IPS-18a (cell line): ENCODE measurements around the gene MICAL1.

Experiments used
- H3K27ac ChIP-seq: one replicate; pipeline ENCODE4 v1.5.1; 2013; ENCODE audit warnings: low read length
- H3K27me3 ChIP-seq: one replicate; pipeline ENCODE4 v1.6.1; 2013; ENCODE audit warnings: mild to moderate bottlenecking, low read length; ENCODE audit not compliant: control insufficient read depth, insufficient read depth
- H3K36me3 ChIP-seq: one replicate; pipeline ENCODE4 v1.6.1; 2013; ENCODE audit warnings: low read depth, low read length; ENCODE audit not compliant: control insufficient read depth
- H3K4me1 ChIP-seq: one replicate; pipeline ENCODE4 v1.6.1; 2013; ENCODE audit warnings: low read depth, low read length; ENCODE audit not compliant: control insufficient read depth
- H3K4me3 ChIP-seq: one replicate; pipeline ENCODE4 v1.5.1; 2013; ENCODE audit warnings: low read length
- H3K9ac ChIP-seq: one replicate; pipeline ENCODE4 v1.6.1; 2013; ENCODE audit warnings: mild to moderate bottlenecking, low read length, moderate library complexity
- H3K9me3 ChIP-seq: one replicate; pipeline ENCODE4 v1.6.1; 2013; ENCODE audit warnings: low read depth, low read length; ENCODE audit not compliant: control insufficient read depth

MICAL1 gene

GRCh38 chr6:109441069-109441816, 14.3 kb downstream of the MICAL1 start:
- H3K36me3 ChIP-seq, result peaks cover 31% of the 10 kb centered on the region

DNA sequence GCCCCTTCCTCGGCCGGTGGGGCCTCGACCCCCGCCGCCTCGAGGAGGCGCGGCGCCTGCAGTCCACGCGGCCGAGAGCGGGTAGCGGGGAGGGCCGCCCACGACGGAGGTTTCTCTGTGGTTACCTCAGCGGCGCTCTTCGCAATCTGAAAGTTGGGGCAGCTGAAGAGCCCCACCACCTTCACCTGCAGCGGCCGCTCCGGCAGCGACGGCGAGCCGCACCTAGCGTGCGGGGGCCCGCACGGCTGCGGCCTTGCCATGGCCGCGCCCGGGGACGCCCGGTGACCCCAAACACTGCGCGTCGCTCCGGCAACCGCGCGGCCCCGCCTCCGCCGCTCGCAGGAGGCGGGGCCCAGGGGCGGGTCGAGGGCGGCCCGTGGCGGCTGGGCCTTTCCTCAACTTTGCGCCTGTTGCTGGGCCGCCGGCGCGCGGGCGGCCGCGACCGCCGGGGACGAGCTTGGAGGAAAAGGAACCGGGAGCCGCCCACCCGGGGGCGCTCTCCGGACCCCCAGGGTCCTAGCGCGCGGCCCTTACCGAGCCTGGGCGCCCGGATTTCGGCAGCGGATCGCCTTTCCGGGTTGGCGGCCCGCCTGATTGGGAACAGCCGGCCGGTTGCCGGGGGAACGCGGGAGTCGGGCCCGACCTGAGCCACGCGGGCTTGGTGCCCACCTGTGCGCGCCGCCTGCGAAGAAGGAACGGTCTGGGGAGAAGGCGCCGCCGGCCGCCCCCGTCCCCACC, 15.1 kb downstream of the MICAL1 start, which contains the start of the genes PPIL6 and SMPD2:
TSS of gene PPIL6 (minus strand) at position 298 of the 738 bp plus-strand sequence. CDS start at position 260, 38 bp downstream.
TSS of gene SMPD2 (plus strand) at position 394 of the 738 bp plus-strand sequence. CDS start 398 bp downstream, outside the sequence.
- Histone ChIP-seq H3K9me3 (no peaks in the 10 kb centered on the region), H3K27ac (no peak within 1 kb of the TSS), H3K9ac (peak within 1 kb of the TSS; percentile 80), H3K4me1 (peaks cover 4% of the 10 kb centered on the region), H3K27me3 (peaks cover 12% of the 10 kb centered on the region), H3K36me3 (peaks cover 27% of the 10 kb centered on the region), H3K4me3 (peak within 1 kb of the TSS; percentile 87)

More at GRCh38 chr6:109441069-109441816, 14.3 kb downstream of the MICAL1 start:
- peak overlapping the region; percentile 80 for H3K9ac ChIP-seq
- peak overlapping the region; percentile 87 for H3K4me3 ChIP-seq
- H3K27ac ChIP-seq, result no peak overlapping the region
- H3K9me3 ChIP-seq, result no peaks in the 10 kb centered on the region
- peaks cover 4% of the 10 kb centered on the region for H3K4me1 ChIP-seq
- peaks cover 12% of the 10 kb centered on the region for H3K27me3 ChIP-seq

DNA sequence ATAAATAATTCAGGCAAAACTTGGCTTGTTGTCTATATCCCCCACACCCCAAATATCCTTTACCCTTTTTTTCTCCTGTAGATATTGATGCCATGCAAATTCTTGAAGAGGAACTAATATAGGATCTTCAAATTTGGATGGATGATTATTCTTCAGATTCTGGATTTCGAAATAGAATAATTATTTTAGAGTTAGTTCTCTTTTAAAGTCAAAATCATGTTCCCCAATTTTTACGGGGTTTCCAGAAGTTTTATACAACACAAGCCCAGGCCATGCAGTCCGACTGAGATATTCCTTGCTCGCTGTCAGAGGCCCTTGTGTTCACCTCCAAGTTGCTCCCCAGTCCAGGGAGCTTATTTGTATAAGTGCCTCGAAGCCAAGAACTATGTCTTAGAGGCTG, 19.5 kb downstream of the MICAL1 start:
- Histone ChIP-seq H3K27me3 (peaks cover 12% of the 10 kb centered on the region), H3K4me3 (no peak overlapping the region), H3K9ac (no peak overlapping the region), H3K9me3 (no peaks in the 10 kb centered on the region), H3K36me3 (no peaks in the 10 kb centered on the region), H3K27ac (no peak overlapping the region), H3K4me1 (peaks cover 4% of the 10 kb centered on the region)

- Histone ChIP-seq H3K9ac (no peak overlapping the region), H3K4me1 (no peaks in the 10 kb centered on the region), H3K27ac (no peak overlapping the region), H3K4me3 (no peak overlapping the region), H3K36me3 (no peaks in the 10 kb centered on the region), H3K9me3 (no peaks in the 10 kb centered on the region), H3K27me3 (peaks cover 7% of the 10 kb centered on the region)
Measured at GRCh38 chr6:109434456-109434855, 21.1 kb downstream of the MICAL1 start.

DNA sequence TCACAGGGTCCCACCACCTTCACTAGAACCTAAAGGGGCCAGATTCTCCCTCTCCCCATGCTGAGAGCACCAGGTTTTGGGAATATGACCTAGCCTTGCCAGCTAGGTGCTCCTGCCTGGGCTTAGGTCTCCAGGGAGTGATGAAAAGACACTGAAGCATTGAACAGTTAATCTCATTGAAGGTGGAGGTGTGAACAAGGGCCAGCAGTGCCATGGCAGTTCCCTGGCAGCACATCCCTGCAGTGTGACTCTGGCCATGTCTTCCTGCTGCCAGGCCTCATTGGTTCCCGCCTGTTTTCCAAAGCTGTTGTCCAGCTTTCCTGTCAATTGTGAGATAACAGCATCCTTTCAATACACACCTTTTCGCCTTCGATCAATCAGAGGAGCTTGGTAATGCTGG, 26.1 kb downstream of the MICAL1 start:
- no peaks in the 10 kb centered on the region for H3K36me3 ChIP-seq
- H3K9ac ChIP-seq, result no peak overlapping the region
- H3K4me3 ChIP-seq, result no peak overlapping the region
- H3K4me1 ChIP-seq, result no peaks in the 10 kb centered on the region
- H3K27me3 ChIP-seq, result no peaks in the 10 kb centered on the region
- H3K9me3 ChIP-seq, result no peaks in the 10 kb centered on the region
- H3K27ac ChIP-seq, result no peak overlapping the region

DNA sequence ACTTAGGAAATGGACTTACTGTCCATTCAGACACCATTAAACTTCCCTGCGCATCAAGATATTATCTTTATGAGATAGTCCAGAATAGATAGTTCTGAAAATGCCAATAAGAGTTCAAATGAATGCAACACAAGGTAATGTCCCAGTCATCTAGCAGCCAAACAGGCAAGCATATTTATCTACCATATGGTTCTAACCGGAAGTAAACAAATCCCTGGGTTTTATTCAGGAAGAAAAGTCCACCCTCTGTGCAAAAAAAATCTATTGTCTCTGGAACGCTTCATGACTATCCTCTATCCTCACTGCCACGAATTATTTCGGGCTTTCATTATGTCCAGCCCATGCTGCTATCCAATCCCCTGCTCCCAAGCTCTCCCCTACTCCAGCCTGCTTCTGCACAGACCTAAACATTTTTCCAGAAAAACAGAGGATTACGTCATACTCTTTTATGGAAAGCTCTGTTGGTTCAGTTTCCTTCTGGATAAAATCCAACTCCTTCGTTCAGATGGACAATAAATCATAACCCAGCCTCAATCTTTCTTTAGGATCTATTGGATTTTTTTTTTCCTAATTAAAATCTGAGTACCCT, 26.6 kb downstream of the MICAL1 start:
- Histone ChIP-seq H3K9ac (no peak overlapping the region), H3K27ac (no peak overlapping the region), H3K4me1 (no peaks in the 10 kb centered on the region), H3K9me3 (no peaks in the 10 kb centered on the region), H3K27me3 (no peaks in the 10 kb centered on the region), H3K4me3 (no peak overlapping the region), H3K36me3 (no peaks in the 10 kb centered on the region)

DNA sequence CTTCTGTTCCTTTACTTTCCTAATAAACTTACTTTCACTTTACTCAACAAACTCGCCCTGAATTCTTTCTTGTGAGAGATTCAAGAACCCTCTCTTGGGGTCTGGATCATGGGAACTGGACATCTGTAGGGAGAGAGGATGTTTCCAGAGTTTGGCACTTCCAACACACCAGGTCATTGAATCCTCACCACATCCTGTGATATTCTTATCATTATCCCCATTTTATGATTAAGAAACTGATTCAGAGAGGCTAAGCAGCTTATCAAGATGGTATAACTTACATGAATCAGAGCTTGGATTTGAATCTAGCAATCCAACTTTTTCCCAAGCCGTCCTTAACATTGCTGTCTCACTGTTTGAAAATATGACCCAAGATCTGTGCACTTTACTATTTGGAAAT, 30.6 kb downstream of the MICAL1 start:
- no peak overlapping the region for H3K27ac ChIP-seq
- H3K27me3 ChIP-seq, result no peaks in the 10 kb centered on the region
- no peak overlapping the region for H3K9ac ChIP-seq
- H3K4me1 ChIP-seq, result no peaks in the 10 kb centered on the region
- no peaks in the 10 kb centered on the region for H3K9me3 ChIP-seq
- no peak overlapping the region for H3K4me3 ChIP-seq
- no peaks in the 10 kb centered on the region for H3K36me3 ChIP-seq

- no peaks in the 10 kb centered on the region for H3K27me3 ChIP-seq
- no peaks in the 10 kb centered on the region for H3K9me3 ChIP-seq
- H3K9ac ChIP-seq, result no peak overlapping the region
- H3K4me1 ChIP-seq, result no peaks in the 10 kb centered on the region
- no peak overlapping the region for H3K4me3 ChIP-seq
- H3K36me3 ChIP-seq, result no peaks in the 10 kb centered on the region
- H3K27ac ChIP-seq, result no peak overlapping the region
Measured at GRCh38 chr6:109421184-109421583, 34.4 kb downstream of the MICAL1 start.

DNA sequence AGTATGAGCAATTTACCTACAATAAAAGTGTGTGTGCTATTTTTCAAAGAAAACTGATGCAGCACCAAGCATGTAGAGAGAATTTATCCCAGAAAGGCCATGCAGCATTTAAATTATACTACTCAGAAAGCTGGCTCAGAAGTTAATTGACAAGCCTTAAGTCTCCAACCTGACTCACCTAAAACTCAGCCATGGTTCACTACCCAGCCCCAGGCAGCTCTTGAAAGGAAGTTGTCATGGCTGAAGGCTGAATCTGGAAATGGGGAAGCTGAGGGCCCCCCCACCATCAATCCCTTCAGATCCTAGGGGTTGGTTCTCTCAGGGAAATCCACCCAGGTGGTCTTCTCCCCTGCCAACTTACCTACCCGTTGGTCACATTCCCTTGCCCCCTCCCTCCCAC, 34.8 kb downstream of the MICAL1 start:
- H3K27me3 ChIP-seq, result no peaks in the 10 kb centered on the region
- H3K4me1 ChIP-seq, result no peaks in the 10 kb centered on the region
- H3K9ac ChIP-seq, result no peak overlapping the region
- no peak overlapping the region for H3K4me3 ChIP-seq
- H3K9me3 ChIP-seq, result no peaks in the 10 kb centered on the region
- H3K36me3 ChIP-seq, result no peaks in the 10 kb centered on the region
- H3K27ac ChIP-seq, result no peak overlapping the region

DNA sequence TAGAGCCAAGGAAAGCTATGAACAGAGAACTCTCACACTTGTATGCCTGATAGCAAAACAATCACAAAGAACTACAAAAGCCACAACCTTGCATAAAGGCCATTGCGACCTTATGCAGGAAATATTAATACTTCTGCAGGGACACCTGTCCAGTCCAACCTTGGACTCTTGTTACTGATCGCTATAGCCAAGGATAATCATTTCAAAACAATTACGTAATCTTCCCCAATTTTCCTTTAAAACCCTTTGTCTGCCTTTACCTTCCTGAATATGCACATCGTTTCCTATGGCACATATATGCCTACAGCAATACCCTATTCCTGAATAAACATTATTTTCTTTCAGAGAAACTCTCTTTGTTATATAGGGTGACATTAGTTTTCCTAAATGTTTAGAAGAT, 37.9 kb downstream of the MICAL1 start:
- Histone ChIP-seq H3K9me3 (no peaks in the 10 kb centered on the region), H3K9ac (no peak overlapping the region), H3K36me3 (no peaks in the 10 kb centered on the region), H3K27me3 (no peaks in the 10 kb centered on the region), H3K27ac (no peak overlapping the region), H3K4me1 (no peaks in the 10 kb centered on the region), H3K4me3 (no peak overlapping the region)

- Histone ChIP-seq H3K9ac (no peak overlapping the region), H3K4me1 (no peaks in the 10 kb centered on the region), H3K9me3 (no peaks in the 10 kb centered on the region), H3K4me3 (no peak overlapping the region), H3K27me3 (no peaks in the 10 kb centered on the region), H3K27ac (no peak overlapping the region), H3K36me3 (no peaks in the 10 kb centered on the region)
Measured at GRCh38 chr6:109411034-109411433, 44.5 kb downstream of the MICAL1 start.
